ENCODE results near the gene HS6ST3.
"Not testable (repeated sequence)": the region's sequence is repeated elsewhere in the genome, so short reads cannot be mapped to it uniquely, and the experiment has no call there.

The HS6ST3 gene

DNA sequence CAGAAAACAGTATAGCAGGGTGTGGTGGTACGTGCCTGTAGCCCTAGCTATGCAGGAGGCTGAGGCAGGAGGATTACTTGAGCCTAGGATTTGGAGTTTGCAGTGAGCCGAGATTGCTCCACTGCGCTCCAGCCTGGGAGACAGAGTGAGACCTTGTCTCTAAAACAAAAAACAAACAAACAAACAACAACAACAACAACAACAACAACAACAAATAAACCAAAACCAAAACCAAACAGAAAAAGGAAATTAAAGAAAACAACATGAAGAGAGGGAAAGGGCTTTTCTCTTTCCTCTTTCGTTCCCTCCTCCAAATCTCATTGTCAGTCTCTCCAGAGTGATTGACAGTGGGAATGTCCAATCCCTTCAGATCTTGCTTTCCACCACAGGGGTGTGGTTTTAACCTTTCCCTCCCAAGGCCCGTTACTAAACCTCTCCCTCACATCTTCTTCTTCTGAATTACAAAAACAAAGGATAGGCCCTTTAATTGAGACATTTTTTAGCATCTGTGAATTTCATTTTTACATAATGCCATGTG is 341.2 kb downstream of the HS6ST3 start:
- DNase-seq (ENCODE audit: low read depth in 2 of 2): no peak

GRCh38 chr13:96444676-96445075 is 354.8 kb downstream of the HS6ST3 start:
- DNase-seq (ENCODE audit: low read depth in 2 of 2): no peak

DNA sequence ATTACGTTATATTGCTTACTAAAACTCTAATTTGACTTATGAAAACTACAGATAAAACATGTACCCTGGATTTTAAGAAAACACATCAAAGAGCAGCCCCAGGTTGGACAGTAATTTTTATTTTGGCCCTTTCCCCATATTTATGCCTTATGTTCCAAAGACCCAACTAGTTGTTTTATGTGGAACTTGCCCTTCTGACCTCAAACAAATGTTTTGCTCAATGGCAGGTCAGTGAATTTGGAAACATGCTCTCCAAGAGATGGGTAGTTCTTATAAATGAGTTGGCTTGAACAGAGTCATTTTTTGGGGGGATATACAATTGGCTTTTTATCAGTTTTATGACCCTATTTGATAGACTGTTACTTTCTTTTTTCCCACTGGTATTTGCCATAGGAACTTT is 360.0 kb downstream of the HS6ST3 start:
- DNase-seq (ENCODE audit: low read depth in 2 of 2): no peak

DNA sequence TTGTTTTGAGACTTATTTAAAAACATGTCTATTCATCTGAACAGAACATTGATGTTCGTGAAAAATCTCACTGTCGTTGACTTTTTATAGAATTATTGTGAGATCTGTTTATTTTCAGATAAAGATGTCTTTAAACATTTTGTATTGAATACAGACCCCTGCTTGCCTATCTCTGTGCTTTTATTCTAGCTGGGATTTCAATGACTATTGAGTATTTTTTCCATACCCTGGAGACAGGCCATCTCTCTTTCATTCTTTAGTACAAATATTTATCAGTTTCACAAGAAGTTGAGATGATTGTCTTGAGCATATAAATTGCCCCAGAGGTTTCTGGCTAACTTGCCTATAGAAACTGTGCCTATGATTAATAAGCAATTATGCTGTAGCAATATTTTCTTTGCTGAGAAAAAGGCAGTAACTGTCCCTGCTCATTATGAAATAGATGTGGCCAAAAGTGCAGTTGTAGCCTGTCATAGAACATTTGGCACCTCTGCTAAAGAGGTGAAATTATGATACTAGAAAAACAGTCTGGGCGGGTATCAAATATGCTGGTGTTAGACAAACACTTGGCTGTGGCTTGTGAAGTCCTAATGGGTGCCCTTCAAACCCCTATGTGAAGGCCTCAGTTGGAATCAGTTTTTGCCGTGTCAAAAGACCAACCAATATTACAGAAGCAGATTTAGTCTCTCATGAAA is 360.6 kb downstream of the HS6ST3 start:
- DNase-seq (ENCODE audit: low read depth in 2 of 2): no peak

DNA sequence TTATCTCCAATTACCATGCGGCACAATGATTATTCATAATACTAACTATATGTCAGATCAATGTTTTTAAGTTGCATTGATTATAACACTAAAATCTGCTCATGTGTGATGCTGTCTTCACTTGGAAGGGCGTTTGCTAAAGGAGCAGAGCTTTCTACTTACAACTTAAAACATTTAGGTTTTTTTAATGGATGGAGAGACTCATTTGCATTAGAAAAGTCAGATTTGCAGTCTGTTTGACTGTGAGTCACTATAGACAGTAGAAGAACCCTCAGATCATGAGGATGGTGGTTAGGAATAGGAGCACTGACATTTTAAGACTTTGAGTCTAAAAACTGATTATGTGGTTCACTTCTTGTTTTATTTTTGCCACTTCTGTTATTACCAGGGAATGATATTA is 364.6 kb downstream of the HS6ST3 start:
- DNase-seq (ENCODE audit: low read depth in 2 of 2): no peak

DNA sequence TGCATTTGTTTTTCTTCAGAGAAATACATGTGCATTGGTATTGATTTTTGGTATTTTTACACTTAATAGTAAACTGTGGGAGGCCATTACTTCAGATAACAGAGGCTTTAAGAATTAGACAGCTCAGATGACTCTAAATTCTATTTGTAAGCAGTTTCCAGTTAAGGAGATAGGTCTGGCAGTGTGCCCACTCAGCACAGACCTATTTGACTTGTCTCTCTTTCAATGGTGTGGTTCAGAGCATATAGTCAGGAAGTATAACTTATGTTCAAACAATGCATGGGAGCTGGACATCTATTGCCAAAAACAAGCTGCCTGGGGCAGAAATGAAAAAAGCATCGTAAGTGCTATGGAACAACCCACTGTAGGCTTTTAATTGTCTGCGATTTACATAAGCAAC is 370.7 kb downstream of the HS6ST3 start:
- no peak for DNase-seq (ENCODE audit: low read depth in 2 of 2)

DNA sequence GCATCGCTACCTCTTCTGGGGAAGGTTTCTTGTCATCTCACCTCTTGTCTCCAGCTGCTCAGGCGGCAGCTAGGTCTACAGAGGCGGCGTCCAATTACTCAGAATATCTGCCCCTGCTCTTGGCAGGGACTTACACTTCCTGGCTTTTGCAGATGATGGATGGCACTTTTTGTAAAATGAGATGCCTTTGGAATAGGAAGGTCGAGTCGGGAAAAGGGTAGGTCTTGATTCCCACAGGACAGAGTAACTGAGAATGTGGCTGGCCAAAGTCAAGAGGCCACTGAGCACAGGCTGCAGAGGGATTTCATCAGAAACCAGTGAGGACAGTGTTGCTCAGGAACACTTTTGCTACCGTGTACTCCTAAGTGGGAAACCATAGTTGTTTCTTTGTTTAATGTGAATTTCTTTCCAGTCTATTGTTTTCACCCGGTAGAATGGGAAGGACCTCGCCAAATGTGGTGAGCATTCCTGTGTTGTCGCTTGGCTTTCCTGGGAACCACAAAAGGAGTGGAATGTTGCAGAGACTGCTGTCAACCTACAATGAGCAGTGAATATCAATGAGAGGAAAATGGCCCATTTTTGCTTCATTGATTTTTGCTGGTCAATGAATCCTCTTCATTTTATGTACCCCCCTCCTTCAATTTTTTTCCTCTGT is 383.7 kb downstream of the HS6ST3 start:
- DNase-seq (ENCODE audit: low read depth in 2 of 2): no peak

GRCh38 chr13:96474181-96474557 is 384.3 kb downstream of the HS6ST3 start:
- DNase-seq (ENCODE audit: low read depth in 2 of 2): no peak

DNA sequence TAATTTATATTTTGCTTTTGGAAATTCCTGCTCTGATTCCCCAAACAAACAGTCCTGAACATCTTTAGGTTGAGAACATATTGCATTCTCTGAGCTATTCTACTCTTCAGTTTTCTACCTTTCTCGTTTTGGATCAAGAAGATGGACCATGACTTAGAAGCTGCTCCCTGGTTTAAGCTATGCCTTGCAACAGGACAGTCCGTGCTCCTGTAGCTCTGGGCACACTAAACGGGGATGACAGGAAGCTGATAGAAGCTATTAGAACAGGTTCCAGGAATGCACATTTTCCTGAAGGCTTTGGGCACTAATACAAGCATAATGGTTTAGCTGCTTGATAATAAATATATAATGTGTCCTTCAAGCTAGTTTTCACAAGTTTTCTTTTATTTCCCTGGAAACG is 385.2 kb downstream of the HS6ST3 start:
- DNase-seq (ENCODE audit: low read depth in 2 of 2): no peak

DNA sequence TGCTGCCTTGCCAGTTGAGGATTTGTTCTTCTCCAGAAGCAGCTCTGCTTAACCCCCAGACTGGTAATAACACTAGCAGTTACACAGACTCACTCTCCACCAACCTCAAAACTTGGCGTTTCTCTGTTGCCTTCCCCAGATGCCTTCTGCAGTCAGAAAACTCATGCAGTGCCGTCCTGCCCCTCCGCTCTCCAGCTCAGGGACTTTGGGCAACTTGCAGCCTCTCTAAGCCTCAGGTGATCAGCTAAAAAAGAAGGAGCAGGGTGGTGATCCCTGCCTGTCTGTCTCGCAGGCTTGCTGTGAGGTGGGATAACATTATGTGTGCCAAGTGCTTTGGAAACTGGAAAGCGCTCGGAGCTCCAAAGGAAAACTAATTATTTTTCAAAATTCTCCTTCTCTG is 391.6 kb downstream of the HS6ST3 start:
- DNase-seq (ENCODE audit: low read depth in 2 of 2): no peak

- DNase-seq (ENCODE audit: low read depth in 2 of 2): no peak
Observed at GRCh38 chr13:96490496-96490989, 400.6 kb downstream of the HS6ST3 start.

- DNase-seq (ENCODE audit: low read depth in 2 of 2): no peak
Observed at GRCh38 chr13:96491103-96491502, 401.2 kb downstream of the HS6ST3 start.

GRCh38 chr13:96492766-96493165 is 402.9 kb downstream of the HS6ST3 start:
- DNase-seq (ENCODE audit: low read depth in 2 of 2): no peak

- no peak for DNase-seq (ENCODE audit: low read depth in 2 of 2)
Observed at GRCh38 chr13:96499656-96500055, 409.7 kb downstream of the HS6ST3 start.

- no peak for DNase-seq (ENCODE audit: low read depth in 2 of 2)
Observed at GRCh38 chr13:96500953-96501352, 411.0 kb downstream of the HS6ST3 start.

GRCh38 chr13:96503481-96503880 is 413.6 kb downstream of the HS6ST3 start:
- DNase-seq (ENCODE audit: low read depth in 2 of 2): no peak

- DNase-seq (ENCODE audit: low read depth in 2 of 2): no peak
Observed at GRCh38 chr13:96511587-96511986, 421.7 kb downstream of the HS6ST3 start.

DNA sequence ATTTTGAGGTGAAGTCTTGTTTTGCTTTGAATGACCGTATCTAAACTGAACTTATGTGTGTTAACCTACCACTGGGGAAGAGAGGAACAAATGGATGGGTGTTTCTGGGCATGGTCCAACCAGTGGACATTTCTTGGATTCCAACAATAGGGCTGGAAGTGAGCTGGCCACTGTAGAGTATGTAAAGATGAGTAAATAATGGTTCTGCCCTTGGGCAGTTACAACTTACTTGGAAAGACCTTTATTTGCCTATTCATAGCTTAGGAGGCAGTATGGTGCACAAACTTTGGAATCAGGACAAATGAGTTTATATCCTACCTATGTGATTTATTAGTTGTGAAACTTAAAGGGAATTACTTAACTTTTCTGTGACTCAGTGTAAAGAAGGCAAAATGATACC is 429.5 kb downstream of the HS6ST3 start:
- DNase-seq (ENCODE audit: low read depth in 2 of 2): no peak

GRCh38 chr13:96524398-96525020 is 434.6 kb downstream of the HS6ST3 start:
- DNase-seq (ENCODE audit: low read depth in 2 of 2): not testable (repeated sequence)

DNA sequence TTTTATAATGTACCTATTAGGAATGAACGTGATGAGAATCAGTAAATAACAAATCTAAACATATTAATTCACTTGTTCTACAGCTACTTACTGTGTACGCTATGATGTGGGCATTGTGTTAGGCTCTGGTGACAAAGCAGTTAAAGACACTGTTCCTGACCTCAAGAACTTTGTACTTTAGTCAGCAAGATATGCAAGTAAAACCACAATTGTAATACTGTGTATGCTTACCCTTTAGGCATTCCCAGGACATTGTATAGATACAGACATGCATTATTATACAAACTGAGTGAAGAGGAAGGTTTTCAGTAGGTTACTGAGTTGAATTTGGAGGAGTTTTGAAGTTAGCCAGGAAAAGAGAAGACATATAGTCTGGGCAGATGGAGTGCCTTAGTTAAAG is 435.8 kb downstream of the HS6ST3 start:
- DNase-seq (ENCODE audit: low read depth in 2 of 2): no peak

- no peak for DNase-seq (ENCODE audit: low read depth in 2 of 2)
Observed at GRCh38 chr13:96527497-96527896, 437.6 kb downstream of the HS6ST3 start.

GRCh38 chr13:96532804-96533203 is 442.9 kb downstream of the HS6ST3 start:
- no peak for DNase-seq (ENCODE audit: low read depth in 2 of 2)

DNA sequence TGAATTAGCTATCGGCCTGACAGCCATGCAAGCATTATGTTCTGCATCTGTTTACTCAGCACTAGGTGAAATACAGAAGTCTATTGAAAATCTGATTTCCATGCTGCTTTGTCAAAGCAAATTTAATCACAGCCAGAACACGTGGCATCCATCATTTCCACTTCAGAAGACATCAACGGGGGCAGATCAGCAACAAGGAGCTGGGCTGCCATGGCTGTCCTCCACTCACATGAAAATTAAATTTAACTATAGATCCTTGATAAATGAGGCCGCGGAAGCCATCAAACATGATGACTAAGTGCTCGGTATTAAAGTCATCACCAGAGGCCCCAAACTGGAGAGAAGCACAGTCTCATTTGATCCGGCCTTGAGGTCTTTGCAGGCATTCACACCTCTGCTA is 443.5 kb downstream of the HS6ST3 start:
- no peak for DNase-seq (ENCODE audit: low read depth in 2 of 2)

Measured in stimulated activated CD8-positive, alpha-beta memory T cell treated with anti-CD3 and anti-CD28 coated beads, Interleukin-2, amount 100 ng/mL, for 1 hour (primary cell).